Keratinocyte (primary cell): Measurements from ENCODE around the gene ZNF471.

ENCODE experiments used
- CTCF ChIP-seq, 3 experiments: IDR thresholded peaks in 1 of 3; conservative IDR thresholded peaks in 1 of 3; optimal IDR thresholded peaks in 1 of 3; 2 replicates in 2 of 3; 3 replicates in 1 of 3; pipeline versions ENCODE3 to v1.5.1; 2011; ENCODE audit warnings: low read length in 3 of 3, mild to moderate bottlenecking in 3 of 3, moderate library complexity in 2 of 3, control low read depth in 1 of 3, inconsistent platforms in 1 of 3; ENCODE audit not compliant: insufficient read depth in 2 of 3; ENCODE audit errors: extremely low read depth in 1 of 3
- EZH2 ChIP-seq: IDR thresholded peaks from one replicate; pipeline ENCODE4 v1.6.1; 2012; ENCODE audit warnings: inconsistent platforms, mild to moderate bottlenecking, low read length, moderate library complexity

GRCh38 chr19:56577719-56578602, 70.3 kb downstream of the ZNF471 start:
- no peak for TF ChIP-seq EZH2
- TF ChIP-seq CTCF (optimal IDR thresholded peaks at IDR 0.05 in 1 of 3, IDR thresholded peaks at IDR 0.05 in 1 of 3, conservative IDR thresholded peaks at IDR 0.05 in 1 of 3; ENCODE audit: extremely low read depth in 1 of 3, insufficient read depth in 2 of 3, low read length in 3 of 3), result no peak
